Left ventricle myocardium inferior (tissue), 1 donor: Measurements from ENCODE around the gene CRYBA1. TPM values are rescaled to one million over a fixed set of nuclear protein-coding genes. Genes with fewer than 3 reads are reported as not detected.

ENCODE experiments used
- DNase-seq: peaks from one replicate; pipeline ENCODE4 v3.0.0-alpha.2; 2020
- H3K27ac ChIP-seq: fragments of 200-600 bp; replicated peaks from 2 replicates; pipeline ENCODE4 v1.8.0; 2021
- H3K27me3 ChIP-seq: fragments of 200-600 bp; 2 replicates; pipeline ENCODE4 v1.8.0; 2021; ENCODE audit warnings: low read depth
- H3K36me3 ChIP-seq: fragments of 200-600 bp; 2 replicates; pipeline ENCODE4 v1.8.0; 2021
- H3K4me1 ChIP-seq: fragments of 200-600 bp; 2 replicates; pipeline ENCODE4 v1.8.0; 2021
- H3K4me3 ChIP-seq: fragments of 200-600 bp; 2 replicates; pipeline ENCODE4 v1.8.0; 2021; ENCODE audit warnings: mild to moderate bottlenecking, moderate library complexity
- H3K9me3 ChIP-seq: fragments of 200-600 bp; replicated peaks from 2 replicates; pipeline ENCODE4 v1.8.0; 2021
- CTCF ChIP-seq: fragments of 200-600 bp; IDR thresholded peaks from 2 replicates; pipeline ENCODE4 v1.8.0; 2021; ENCODE audit warnings: antibody characterized with exemption, mild to moderate bottlenecking, borderline replicate concordance
- intact Hi-C: fragments of 100-400 bp; cut with micrococcal nuclease; formaldehyde crosslinking; loops from one replicate; pipeline ENCODE4 v1.11.0; 2022
- total RNA-seq: library from RNA; stranded (reverse); fragmentation: NEBNext Ultra II Directional; extraction: Animal tissue kit (Norgen Biotek cat#: 25700); gene quantifications from one replicate; pipeline ENCODE4 v1.2.1, GENCODE V29; 2021
- donor health status: DM: no; HTN: yes; CAD: no; lungs with severe emphysema.

CRYBA1 gene
- total RNA-seq, 1 donor from 2014 or later, result not detected

GRCh38 chr17:29283961-29284360 lies 37.3 kb downstream of the CRYBA1 start:
- H3K4me1 ChIP-seq, result peaks cover 84% of the 10 kb centered on the region
- H3K36me3 ChIP-seq, result peaks cover 82% of the 10 kb centered on the region
- H3K27ac ChIP-seq, result no peak overlapping the region
- H3K9me3 ChIP-seq, result no peaks in the 10 kb centered on the region
- H3K4me3 ChIP-seq, result peak overlapping the region; percentile 11
- H3K27me3 ChIP-seq, result no peaks in the 10 kb centered on the region
- DNase-seq, result no peak
- intact Hi-C loops, result no loop called here
- TF ChIP-seq CTCF, result no peak

- Histone ChIP-seq H3K27ac (no peak overlapping the region), H3K9me3 (no peaks in the 10 kb centered on the region), H3K4me1 (peaks cover 91% of the 10 kb centered on the region), H3K4me3 (peak overlapping the region; percentile 80), H3K27me3 (no peaks in the 10 kb centered on the region), H3K36me3 (peaks cover 50% of the 10 kb centered on the region)
- no peak for TF ChIP-seq CTCF
- no peak for DNase-seq
- intact Hi-C loops, result loop anchor here (10.0 kb wide), 1 partner anchor 145 kb away; no protein-coding TSS in a partner anchor
These were observed 43.2 kb downstream of the CRYBA1 start for GRCh38 chr17:29289852-29290251.

GRCh38 chr17:29291163-29291752 lies 44.6 kb downstream of the CRYBA1 start:
- Histone ChIP-seq H3K36me3 (peaks cover 36% of the 10 kb centered on the region), H3K27ac (peak overlapping the region; percentile 95), H3K4me3 (peak overlapping the region; percentile 80), H3K4me1 (peaks cover 80% of the 10 kb centered on the region), H3K27me3 (no peaks in the 10 kb centered on the region), H3K9me3 (no peaks in the 10 kb centered on the region)
- peak; percentile 77 for TF ChIP-seq CTCF
- DNase-seq, result no peak
- intact Hi-C loops, result loop anchor here (10.0 kb wide), 1 partner anchor 146 kb away; no protein-coding TSS in a partner anchor

GRCh38 chr17:29292071-29292991 lies 45.7 kb downstream of the CRYBA1 start:
- Histone ChIP-seq H3K4me1 (peaks cover 70% of the 10 kb centered on the region), H3K4me3 (peak overlapping the region; percentile 80), H3K9me3 (no peaks in the 10 kb centered on the region), H3K27ac (peak overlapping the region; percentile 95), H3K36me3 (peaks cover 26% of the 10 kb centered on the region), H3K27me3 (no peaks in the 10 kb centered on the region)
- no peak for TF ChIP-seq CTCF
- intact Hi-C loops, result loop anchor here (10.0 kb wide), 1 partner anchor 148 kb away; no protein-coding TSS in a partner anchor
- peak; percentile 67 for DNase-seq

- peaks cover 61% of the 10 kb centered on the region for H3K4me1 ChIP-seq
- H3K36me3 ChIP-seq, result peaks cover 17% of the 10 kb centered on the region
- intact Hi-C loops, result loop anchor here (10.0 kb wide), 1 partner anchor 148 kb away; no protein-coding TSS in a partner anchor
- peak overlapping the region; percentile 95 for H3K27ac ChIP-seq
- H3K27me3 ChIP-seq, result no peaks in the 10 kb centered on the region
- TF ChIP-seq CTCF, result no peak
- peak overlapping the region; percentile 80 for H3K4me3 ChIP-seq
- peak; percentile 73 for DNase-seq
- H3K9me3 ChIP-seq, result no peaks in the 10 kb centered on the region
These were observed 46.6 kb downstream of the CRYBA1 start for GRCh38 chr17:29292992-29293889.
